Ovary (tissue), 9 donors: Measurements from ENCODE around the gene NLN. TPM values are rescaled to one million over a fixed set of nuclear protein-coding genes. Genes with fewer than 3 reads are reported as not detected.
"Not testable (repeated sequence)": the region's sequence is repeated elsewhere in the genome, so short reads cannot be mapped to it uniquely, and the experiment has no call there.

ENCODE experiments used
- DNase-seq, 5 donors: peaks; one replicate each; pipeline ENCODE4 v3.0.0-alpha.2; 2019 to 2020
- H3K27ac ChIP-seq, 2 donors: fragments of 200-600 bp; one replicate each; pipeline versions ENCODE4 v1.5.1 to v1.8.0; 2019 to 2022
- H3K27me3 ChIP-seq: fragments of 200-600 bp; one replicate; pipeline ENCODE4 v1.8.0; 2022
- H3K36me3 ChIP-seq: fragments of 200-600 bp; sonication (generic); one replicate; pipeline ENCODE4 v1.5.1; 2019
- H3K4me1 ChIP-seq: one replicate; pipeline ENCODE4 v1.8.1; 2013; ENCODE audit warnings: mild to moderate bottlenecking, moderate library complexity; ENCODE audit not compliant: insufficient read depth
- H3K4me3 ChIP-seq: fragments of 200-600 bp; sonication (generic); one replicate; pipeline ENCODE4 v1.5.1; 2017
- H3K9me3 ChIP-seq, 2 donors: fragments of 200-600 bp in 1 of 2; sonication (generic) in 1 of 2; one replicate each; pipeline versions ENCODE4 v1.5.1 to v1.8.1; 2013 to 2019; ENCODE audit warnings: mild to moderate bottlenecking in 1 of 2, moderate library complexity in 1 of 2
- EP300 ChIP-seq: sonication (generic); formaldehyde crosslinking; IDR thresholded peaks from one replicate; pipeline ENCODE4 v1.6.1; 2017; ENCODE audit warnings: antibody characterized with exemption
- POLR2A ChIP-seq: fragments of 450-650 bp; IDR thresholded peaks from one replicate; pipeline ENCODE4 v1.6.1; 2017; ENCODE audit warnings: antibody characterized with exemption, mild to moderate bottlenecking, moderate library complexity
- WGBS, 3 donors: extraction: QIAGEN DNeasy Blood & Tissue Kit in 1 of 3; methylation state at CpG; one replicate each; pipeline versions ENCODE4 v1.1.5 to v1.1.7; 2013 to 2017; 5-methylcytosine and 5-hydroxymethylcytosine counted together
- intact Hi-C, 4 donors: fragments of 100-400 bp; cut with DNase I; formaldehyde crosslinking; loops; one replicate each; pipeline versions ENCODE4 v1.11.0 to v1.15.1; 2022 to 2023
- polyA plus RNA-seq, 2 donors: library from polyadenylated mRNA; stranded (reverse); fragments of 200-250 nt in 1 of 2; fragments of 350-450 nt in 1 of 2; fragmentation: Illumina TruSeq in 1 of 2; extraction: RNeasy Lipid Tissue Mini Kit (QIAGEN cat#74804) in 1 of 2; gene quantifications; one replicate each; pipeline ENCODE4 v1.2.3, GENCODE V29; 2013 to 2014
- total RNA-seq, 7 donors: library from RNA; depleted of rRNA in 2 of 7; stranded (reverse); fragments of >200 nt in 2 of 7; fragmentation: NEBNext Ultra II Directional in 3 of 7; extraction: Animal tissue kit (Norgen Biotek cat#: 25700) in 3 of 7; gene quantifications; one replicate each; pipeline versions ENCODE4 v1.1.0 to v1.2.4, GENCODE V29; 2016 to 2023
- TF ChIP-seq, protein P1 (sequence below), 3 donors: fragments of 450-650 bp in 2 of 3; fragments of 200-600 bp in 1 of 3; IDR thresholded peaks; one replicate each; pipeline versions ENCODE4 v1.5.1 to v1.8.0; 2016 to 2022; ENCODE audit warnings: antibody characterized with exemption in 3 of 3, mild to moderate bottlenecking in 1 of 3
- donor health status: DM: no; HTN: no; CAD: no; lungs with moderate emphysema.
- donor health status: DM: no; HTN: no; CAD: no.
- donor health status: Bipolar disorder and iron deficiency.
- donor health status: DM: yes; HTN: yes; CAD: no.
- donor health status: DM: no; HTN: no; CAD: no.
- donor health status: DM: yes; HTN: yes; CAD: no.

NLN gene
- total and polyA plus RNA-seq, 9 donors: 2.3 to 16.3 (median 8.2) TPM

DNA sequence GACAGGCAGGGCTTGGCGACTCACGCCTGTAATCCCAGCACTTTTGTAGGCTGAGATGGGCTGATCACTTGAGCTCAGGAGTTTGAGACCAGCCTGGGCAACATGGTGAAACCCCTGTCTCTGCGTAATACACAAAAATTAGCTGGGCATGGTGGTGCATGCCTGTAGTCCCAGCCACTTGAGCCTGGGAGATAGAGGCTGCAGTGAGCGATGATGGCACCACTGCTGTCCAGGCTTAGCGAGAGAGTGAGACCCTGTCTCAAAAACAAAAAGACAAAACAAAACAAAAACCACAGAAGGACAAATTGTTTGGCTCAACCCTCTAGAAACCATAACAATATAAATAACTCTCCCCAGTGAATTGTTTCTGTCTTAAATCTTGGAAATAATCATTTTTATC is 111.8 kb downstream of the NLN start:
- H3K36me3 ChIP-seq: no peaks in the 10 kb centered on the region
- TF ChIP-seq, protein P1, sequence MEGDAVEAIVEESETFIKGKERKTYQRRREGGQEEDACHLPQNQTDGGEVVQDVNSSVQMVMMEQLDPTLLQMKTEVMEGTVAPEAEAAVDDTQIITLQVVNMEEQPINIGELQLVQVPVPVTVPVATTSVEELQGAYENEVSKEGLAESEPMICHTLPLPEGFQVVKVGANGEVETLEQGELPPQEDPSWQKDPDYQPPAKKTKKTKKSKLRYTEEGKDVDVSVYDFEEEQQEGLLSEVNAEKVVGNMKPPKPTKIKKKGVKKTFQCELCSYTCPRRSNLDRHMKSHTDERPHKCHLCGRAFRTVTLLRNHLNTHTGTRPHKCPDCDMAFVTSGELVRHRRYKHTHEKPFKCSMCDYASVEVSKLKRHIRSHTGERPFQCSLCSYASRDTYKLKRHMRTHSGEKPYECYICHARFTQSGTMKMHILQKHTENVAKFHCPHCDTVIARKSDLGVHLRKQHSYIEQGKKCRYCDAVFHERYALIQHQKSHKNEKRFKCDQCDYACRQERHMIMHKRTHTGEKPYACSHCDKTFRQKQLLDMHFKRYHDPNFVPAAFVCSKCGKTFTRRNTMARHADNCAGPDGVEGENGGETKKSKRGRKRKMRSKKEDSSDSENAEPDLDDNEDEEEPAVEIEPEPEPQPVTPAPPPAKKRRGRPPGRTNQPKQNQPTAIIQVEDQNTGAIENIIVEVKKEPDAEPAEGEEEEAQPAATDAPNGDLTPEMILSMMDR (IDR thresholded peaks at IDR 0.05): no peak
- TF ChIP-seq POLR2A (no peak), EP300 (no peak)
- H3K4me3 ChIP-seq: no peak overlapping the region
- 61 to 78% (median 69%) methylated on average over 5 of the region's 5 CpGs for WGBS, 3 donors
- no peaks in the 10 kb centered on the region for H3K27me3 ChIP-seq
- no peak overlapping the region for H3K27ac ChIP-seq
- H3K4me1 ChIP-seq: no peaks in the 10 kb centered on the region
- intact Hi-C loops: no loop called here
- no peaks in the 10 kb centered on the region for H3K9me3 ChIP-seq
- no peak for DNase-seq

DNA sequence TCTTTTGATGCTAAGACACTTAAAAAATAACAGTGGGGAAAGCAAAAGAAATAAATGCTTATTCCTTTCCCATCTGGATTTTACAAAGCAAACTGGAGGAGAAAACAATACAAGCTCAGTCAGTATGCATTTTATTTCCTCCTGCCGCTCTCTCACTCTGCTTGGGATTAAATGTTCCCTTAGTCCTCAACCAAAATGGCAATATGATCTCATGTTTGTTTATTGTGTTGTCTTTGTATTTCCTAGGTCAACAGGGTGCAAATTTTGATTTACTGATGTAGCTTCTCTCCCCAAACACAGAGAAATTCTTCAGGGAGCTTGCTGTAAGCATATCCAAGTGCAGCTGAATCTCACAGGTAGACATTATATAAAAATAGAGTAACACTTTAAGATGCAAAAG is 112.3 kb downstream of the NLN start:
- DNase-seq: no peak
- Histone ChIP-seq H3K4me3 (no peak overlapping the region), H3K9me3 (no peaks in the 10 kb centered on the region), H3K4me1 (no peaks in the 10 kb centered on the region), H3K36me3 (no peaks in the 10 kb centered on the region), H3K27ac (no peak overlapping the region), H3K27me3 (no peaks in the 10 kb centered on the region)
- WGBS, 3 donors: 80 to 83% (median 81%) methylated on average over 1 of the region's 1 CpG
- intact Hi-C loops: no loop called here
- TF ChIP-seq POLR2A: no peak
- TF ChIP-seq, protein P1 (IDR thresholded peaks at IDR 0.05): no peak
- no peak for TF ChIP-seq EP300

DNA sequence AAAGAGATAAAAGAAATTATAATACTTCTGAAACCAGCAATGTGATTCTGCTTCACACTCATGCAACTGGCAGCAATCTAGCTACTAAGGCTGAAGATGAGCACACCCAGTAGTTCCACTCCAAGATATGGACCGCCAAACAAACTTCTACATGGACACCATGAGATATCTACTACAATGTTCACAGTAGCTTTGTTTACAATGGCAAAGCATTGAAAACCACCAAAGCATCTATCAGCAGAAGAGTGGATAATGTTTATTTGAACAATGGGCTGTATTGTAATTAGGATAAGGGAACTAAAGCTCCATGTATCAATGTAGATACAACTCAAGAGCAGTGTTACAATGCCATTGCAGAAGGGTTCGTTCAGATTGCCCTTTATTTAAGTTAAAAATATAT is 113.2 kb downstream of the NLN start:
- 91% methylated on average over 2 of the region's 2 CpGs for WGBS, 3 donors
- Histone ChIP-seq H3K4me1 (no peaks in the 10 kb centered on the region), H3K27ac (no peak overlapping the region), H3K4me3 (no peak overlapping the region), H3K27me3 (no peaks in the 10 kb centered on the region), H3K36me3 (no peaks in the 10 kb centered on the region), H3K9me3 (no peaks in the 10 kb centered on the region)
- intact Hi-C loops: no loop called here
- TF ChIP-seq POLR2A (no peak), EP300 (no peak)
- TF ChIP-seq, protein P1 (IDR thresholded peaks at IDR 0.05): no peak
- DNase-seq: no peak

DNA sequence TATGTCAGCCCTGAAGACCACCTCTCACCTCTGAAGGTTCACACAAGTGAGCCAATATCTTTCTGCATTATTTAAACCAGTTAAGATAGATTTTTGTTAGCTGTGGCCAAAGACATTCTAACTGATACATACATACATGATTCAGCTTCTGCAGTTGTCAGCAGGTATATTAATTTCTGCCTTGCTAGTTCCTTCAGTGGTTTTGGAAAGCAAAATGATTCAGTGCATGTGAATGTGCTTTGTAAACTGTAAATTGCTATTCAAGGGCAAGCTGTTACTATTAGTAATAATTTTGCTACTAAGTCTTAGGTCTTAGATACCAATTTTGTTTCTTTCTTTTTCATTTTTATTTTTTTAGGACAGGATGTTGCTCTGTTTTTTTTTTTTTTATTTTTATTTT is 115.1 kb downstream of the NLN start:
- intact Hi-C loops: no loop called here
- no peak for TF ChIP-seq POLR2A
- no peak for TF ChIP-seq EP300
- TF ChIP-seq, protein P1 (IDR thresholded peaks at IDR 0.05): no peak
- DNase-seq: no peak
- H3K9me3 ChIP-seq: no peaks in the 10 kb centered on the region
- H3K27ac ChIP-seq: no peak overlapping the region
- H3K4me1 ChIP-seq: no peaks in the 10 kb centered on the region
- no peaks in the 10 kb centered on the region for H3K27me3 ChIP-seq
- H3K4me3 ChIP-seq: no peak overlapping the region
- no peaks in the 10 kb centered on the region for H3K36me3 ChIP-seq

DNA sequence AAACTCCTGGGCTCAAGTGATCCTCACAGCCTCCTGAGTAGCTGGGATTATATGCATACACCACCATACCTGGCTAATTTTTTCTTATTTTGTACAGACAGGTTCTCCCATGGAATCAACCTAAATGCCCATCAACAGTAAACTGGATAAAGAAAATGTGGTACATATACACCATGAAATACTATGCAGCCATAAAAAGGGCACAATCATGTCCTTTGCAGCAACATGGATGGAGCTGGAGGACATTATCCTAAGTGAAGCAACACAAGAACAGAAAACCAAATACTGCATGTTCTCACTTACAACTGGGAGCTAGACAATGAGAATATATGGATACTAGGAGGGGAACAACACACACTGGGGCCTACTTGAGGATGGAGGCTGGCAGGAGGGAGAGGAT is 117.2 kb downstream of the NLN start:
- not testable (repeated sequence) for DNase-seq, H3K36me3 ChIP-seq

More for the DNA sequence above, 117.2 kb downstream of the NLN start:
- H3K4me3 ChIP-seq, H3K4me1 ChIP-seq, intact Hi-C loops, H3K27me3 ChIP-seq, H3K27ac ChIP-seq, H3K9me3 ChIP-seq: not testable (repeated sequence)
